Stomach (tissue), 9 donors: ENCODE measurements around the gene MBNL3. TPM values are rescaled to one million over a fixed set of nuclear protein-coding genes. Genes with fewer than 3 reads are reported as not detected.

ENCODE experiments used
- DNase-seq, 2 donors: peaks; one replicate each; pipeline versions ENCODE4 v3.0.0 to v3.0.0-alpha.2; 2013 to 2019
- H3K27ac ChIP-seq, 5 donors: fragments of 200-600 bp in 4 of 5; sonication (generic) in 4 of 5; one replicate each; pipeline ENCODE4 v1.5.1; 2013 to 2019; ENCODE audit warnings: mild to moderate bottlenecking in 1 of 5, moderate library complexity in 1 of 5
- H3K27me3 ChIP-seq, 3 donors: fragments of 200-600 bp; sonication (generic); one replicate each; pipeline ENCODE4 v1.5.1; 2017 to 2019; ENCODE audit warnings: mixed run types in 1 of 3
- H3K36me3 ChIP-seq, 4 donors: fragments of 200-600 bp; sonication (generic); 1 replicate in 3 of 4; 2 replicates in 1 of 4; pipeline ENCODE4 v1.5.1; 2016 to 2019
- H3K4me1 ChIP-seq, 4 donors: fragments of 200-600 bp; sonication (generic); one replicate each; pipeline ENCODE4 v1.5.1; 2016 to 2019
- H3K4me3 ChIP-seq, 4 donors: fragments of 200-600 bp; sonication (generic) in 3 of 4; one replicate each; pipeline ENCODE4 v1.5.1; 2016 to 2019; ENCODE audit warnings: mild to moderate bottlenecking in 1 of 4
- H3K9me3 ChIP-seq, 4 donors: fragments of 200-600 bp; sonication (generic); one replicate each; pipeline ENCODE4 v1.5.1; 2016 to 2019
- CTCF ChIP-seq, 7 experiments: fragments of 450-650 bp in 4 of 7; fragments of 200-600 bp in 3 of 7; sonication (generic) in 3 of 7; IDR thresholded peaks; one replicate each; pipeline ENCODE4 v1.5.1; 2016 to 2019; ENCODE audit warnings: antibody characterized with exemption in 7 of 7, control low read depth in 2 of 7, mild to moderate bottlenecking in 1 of 7
- EP300 ChIP-seq: sonication (generic); formaldehyde crosslinking; IDR thresholded peaks from one replicate; pipeline ENCODE4 v1.6.1; 2017; ENCODE audit warnings: antibody characterized with exemption
- POLR2A ChIP-seq, 4 donors: fragments of 450-650 bp; IDR thresholded peaks; one replicate each; pipeline ENCODE4 v1.6.1; 2016; ENCODE audit warnings: antibody characterized with exemption in 4 of 4, control low read depth in 2 of 4, mild to moderate bottlenecking in 1 of 4, moderate library complexity in 1 of 4
- POLR2AphosphoS5 ChIP-seq, 3 donors: sonication (generic); formaldehyde crosslinking; IDR thresholded peaks; one replicate each; pipeline ENCODE4 v1.6.1; 2016; ENCODE audit warnings: antibody characterized with exemption in 3 of 3
- WGBS, 5 donors: extraction: QIAGEN DNeasy Blood & Tissue Kit in 3 of 5; methylation state at CpG; one replicate each; pipeline versions ENCODE4 v1.1.5 to v1.1.7; 2013 to 2018; 5-methylcytosine and 5-hydroxymethylcytosine counted together
- intact Hi-C: fragments of 100-400 bp; cut with DNase I; formaldehyde crosslinking; loops from one replicate; pipeline ENCODE4 v1.15.1; 2023; ENCODE audit warnings: low total_unique reads
- polyA plus RNA-seq, 3 donors: library from polyadenylated mRNA; stranded (reverse); fragments of 200-250 nt; gene quantifications; one replicate each; pipeline ENCODE4 v1.2.3, GENCODE V29; 2013
- total RNA-seq, 5 donors: library from RNA; depleted of rRNA; stranded (reverse); fragments of >200 nt; gene quantifications; one replicate each; pipeline versions ENCODE4 v1.1.0 to v1.2.3, GENCODE V29; 2014 to 2016
- donor health status: healthy with polysubstance abuse.
- donor health status: Bipolar disorder and iron deficiency.
- donor health status: healthy.

Gene MBNL3
- total and polyA plus RNA-seq, 8 donors, result 2.0 to 31.7 (median 6.7) TPM

GRCh38 chrX:132393085-132393484 is 95.8 kb downstream of the MBNL3 start:
- no peak for DNase-seq
- intact Hi-C loops, result no loop called here
- Histone ChIP-seq H3K36me3 (peaks cover 0 to 4% (median 0%) of the 10 kb centered on the region in 4 donors), H3K27ac (no peak overlapping the region), H3K4me3 (no peak overlapping the region), H3K9me3 (no peaks in the 10 kb centered on the region), H3K27me3 (no peaks in the 10 kb centered on the region), H3K4me1 (peaks cover 0 to 2% (median 0%) of the 10 kb centered on the region in 4 donors)
- no peak for TF ChIP-seq POLR2AphosphoS5 (IDR thresholded peaks at IDR 0.05)
- TF ChIP-seq POLR2A (IDR thresholded peaks at IDR 0.05), result no peak
- TF ChIP-seq EP300, result no peak
- no peak for TF ChIP-seq CTCF (IDR thresholded peaks at IDR 0.05)

- intact Hi-C loops, result no loop called here
These were observed 98.0 kb downstream of the MBNL3 start for GRCh38 chrX:132390792-132391191.

DNA sequence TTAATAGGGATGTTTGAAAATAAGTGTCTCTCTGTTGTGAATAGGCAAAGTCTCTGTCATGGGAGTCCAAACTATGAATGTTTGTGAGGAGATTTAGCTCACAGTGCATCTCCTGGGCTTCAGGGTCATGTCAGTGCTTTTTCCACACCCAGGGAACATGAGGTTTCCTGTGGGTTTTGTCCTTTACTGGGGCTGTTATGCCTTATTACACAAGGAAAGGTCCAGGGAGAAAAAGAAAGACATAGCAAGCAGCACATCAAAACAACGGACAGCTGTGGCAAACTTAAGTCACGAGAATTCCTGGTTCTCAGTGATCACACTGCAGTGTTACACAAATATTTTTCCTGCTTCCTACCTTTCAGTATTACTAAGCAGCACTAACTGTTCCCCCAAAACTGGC is 99.4 kb downstream of the MBNL3 start:
- Histone ChIP-seq H3K27me3 (no peaks in the 10 kb centered on the region), H3K4me3 (no peak overlapping the region), H3K9me3 (no peaks in the 10 kb centered on the region), H3K27ac (no peak overlapping the region), H3K4me1 (peaks cover 0 to 4% (median 0%) of the 10 kb centered on the region in 4 donors), H3K36me3 (peaks cover 0 to 4% (median 0%) of the 10 kb centered on the region in 4 donors)
- TF ChIP-seq POLR2AphosphoS5 (IDR thresholded peaks at IDR 0.05) (no peak), POLR2A (IDR thresholded peaks at IDR 0.05) (no peak), EP300 (no peak), CTCF (IDR thresholded peaks at IDR 0.05) (no peak)
- intact Hi-C loops, result no loop called here
- DNase-seq, result no peak
- 73 to 89% (median 79%) methylated on average over 2 of the region's 2 CpGs for WGBS, 5 donors

More at GRCh38 chrX:132390792-132391191, 98.0 kb downstream of the MBNL3 start:
- Histone ChIP-seq H3K27ac (no peak overlapping the region), H3K4me1 (peaks cover 0 to 4% (median 0%) of the 10 kb centered on the region in 4 donors), H3K9me3 (no peaks in the 10 kb centered on the region), H3K27me3 (no peaks in the 10 kb centered on the region), H3K36me3 (peaks cover 0 to 4% (median 0%) of the 10 kb centered on the region in 4 donors), H3K4me3 (no peak overlapping the region)
- no peak for TF ChIP-seq EP300
- TF ChIP-seq POLR2A (IDR thresholded peaks at IDR 0.05), result no peak
- TF ChIP-seq POLR2AphosphoS5 (IDR thresholded peaks at IDR 0.05), result no peak
- TF ChIP-seq CTCF (IDR thresholded peaks at IDR 0.05), result no peak
- DNase-seq, result no peak
- 81 to 97% (median 93%) methylated on average over 9 of the region's 9 CpGs for WGBS, 5 donors

DNA sequence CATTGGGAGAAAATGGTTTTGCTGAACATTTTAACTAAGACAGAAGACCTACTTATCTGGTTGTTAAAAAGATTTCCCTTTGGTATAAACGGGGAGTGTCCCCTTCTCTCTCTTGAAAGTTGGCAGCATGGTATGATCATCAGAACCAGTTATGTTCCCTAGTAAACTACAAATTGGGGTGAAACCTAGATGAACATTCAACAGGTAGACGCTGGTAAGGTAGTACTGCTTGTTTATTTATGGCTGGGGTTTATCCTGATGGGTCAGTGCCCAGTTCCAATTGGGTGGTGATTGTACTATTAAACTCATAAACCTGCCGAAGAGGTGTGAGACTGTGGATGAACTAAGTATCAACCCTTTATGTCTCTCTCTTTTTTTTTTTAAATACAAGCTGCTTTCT is 100.5 kb downstream of the MBNL3 start:
- Histone ChIP-seq H3K9me3 (no peaks in the 10 kb centered on the region), H3K36me3 (peaks cover 0 to 4% (median 0%) of the 10 kb centered on the region in 4 donors), H3K27me3 (no peaks in the 10 kb centered on the region), H3K4me3 (no peak overlapping the region), H3K4me1 (peaks cover 0 to 4% (median 0%) of the 10 kb centered on the region in 4 donors), H3K27ac (no peak overlapping the region)
- TF ChIP-seq POLR2AphosphoS5 (IDR thresholded peaks at IDR 0.05), result no peak
- TF ChIP-seq POLR2A (IDR thresholded peaks at IDR 0.05), result no peak
- no peak for TF ChIP-seq EP300
- no peak for TF ChIP-seq CTCF (IDR thresholded peaks at IDR 0.05)
- DNase-seq, result no peak
- WGBS, 5 donors, result 59 to 76% (median 70%) methylated on average over 3 of the region's 3 CpGs
- intact Hi-C loops, result no loop called here
